GM19463 (cell line): ENCODE results near the gene IFIT1.
"Not testable (repeated sequence)": the region's sequence is repeated elsewhere in the genome, so short reads cannot be mapped to it uniquely, and the experiment has no call there.

Experiments used
- ATAC-seq: cut with Tn5 transposase; IDR thresholded peaks from one replicate; pipeline ENCODE4 v1.9.1; 2021; ENCODE audit warnings: mild to moderate bottlenecking, moderate library complexity; ENCODE audit not compliant: unreplicated experiment

IFIT1 gene

GRCh38 chr10:89428877-89429276, 36.5 kb downstream of the IFIT1 start:
- ATAC-seq: no peak

DNA sequence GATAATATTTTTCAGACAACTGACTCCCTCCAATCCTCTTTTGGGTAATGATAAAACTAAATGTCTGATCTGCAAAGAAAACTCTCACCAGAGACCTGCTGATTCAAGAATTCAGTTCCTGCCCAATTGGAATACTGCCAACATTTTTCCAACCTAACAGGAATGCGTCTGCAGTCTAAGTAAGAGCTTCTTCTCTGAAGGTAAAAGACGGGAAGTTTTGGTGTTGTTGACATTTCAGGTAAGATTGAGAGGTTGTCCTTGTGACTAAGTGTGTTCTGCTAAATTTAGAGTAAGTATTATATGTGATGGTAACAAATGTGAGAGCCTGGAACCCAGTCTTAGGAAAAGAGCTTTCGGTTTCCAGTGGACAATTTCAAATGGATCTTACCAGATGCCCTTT, 39.6 kb downstream of the IFIT1 start:
- ATAC-seq: no peak

DNA sequence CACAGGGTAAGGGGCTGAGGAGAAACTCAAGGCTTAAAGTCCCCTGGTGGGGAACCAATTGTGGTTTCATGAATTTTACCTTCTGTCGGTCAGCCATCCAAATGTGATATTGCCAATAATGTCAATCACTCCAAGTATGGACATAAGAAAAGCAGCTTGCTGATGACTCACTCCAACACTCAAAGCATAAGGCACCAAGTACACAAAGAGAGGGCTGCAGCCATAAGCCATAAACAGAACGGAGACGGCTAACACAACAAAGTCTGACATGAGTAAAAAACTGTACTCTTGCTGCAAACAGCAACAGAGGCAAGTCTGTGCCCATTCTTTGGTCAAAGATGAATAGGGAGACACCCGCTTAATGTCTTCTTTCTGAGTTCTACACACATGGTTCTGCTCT, 46.1 kb downstream of the IFIT1 start:
- no peak for ATAC-seq

DNA sequence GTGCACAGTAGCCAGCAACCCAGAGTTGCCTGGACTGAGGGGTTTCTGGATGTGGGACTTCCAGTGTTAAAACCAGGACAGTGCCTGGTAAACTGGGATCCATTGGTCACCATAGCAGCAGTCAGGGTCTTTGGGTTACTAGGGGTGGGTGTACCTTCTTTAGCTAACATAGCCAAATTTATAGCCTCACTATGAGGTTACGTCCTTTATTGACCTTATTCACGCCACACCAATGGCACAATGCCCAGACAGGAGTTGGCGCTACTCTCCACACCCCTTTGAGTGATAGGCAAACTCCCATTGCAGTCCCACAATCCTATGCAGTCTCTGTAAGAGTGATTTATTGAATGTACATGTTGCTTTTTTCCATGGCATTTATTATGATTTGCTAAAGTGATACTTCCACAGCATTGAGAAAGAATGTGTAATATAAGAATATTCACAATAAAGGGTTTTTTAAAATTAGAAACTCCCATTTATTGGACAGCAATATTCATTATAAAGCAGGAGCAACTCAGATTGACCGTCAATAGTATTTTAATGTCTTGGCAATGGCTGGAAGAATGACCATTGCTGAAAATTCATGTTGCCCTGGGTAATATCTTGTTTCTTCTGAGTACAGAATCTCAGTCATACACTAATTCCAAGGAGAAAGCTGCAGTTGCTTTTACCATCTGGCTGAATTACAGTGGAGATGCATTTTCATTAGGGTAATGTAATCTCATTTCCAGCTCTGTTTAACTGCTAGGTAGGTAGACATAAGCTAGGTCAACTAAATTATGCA, 48.0 kb downstream of the IFIT1 start:
- ATAC-seq: no peak

DNA sequence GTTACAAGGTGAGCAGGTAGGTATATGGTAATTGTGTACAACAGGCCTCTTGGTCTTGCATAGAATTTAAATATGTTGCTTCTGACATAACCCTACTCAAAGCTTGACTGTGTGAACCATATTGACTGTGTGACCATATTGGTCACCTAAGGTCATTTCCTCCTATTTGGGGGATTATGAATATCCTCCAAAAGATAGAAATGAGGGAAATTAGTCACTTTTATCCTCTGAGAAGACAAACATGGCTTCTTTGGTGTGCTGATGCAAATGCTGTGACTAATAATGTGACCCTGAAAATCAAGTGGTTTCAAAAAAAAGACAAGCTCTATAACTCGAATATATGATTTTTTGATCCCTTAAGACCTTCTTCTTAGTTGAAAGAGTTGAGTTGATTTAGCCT, 49.9 kb downstream of the IFIT1 start:
- ATAC-seq: no peak

GRCh38 chr10:89444819-89445218, 52.4 kb downstream of the IFIT1 start:
- ATAC-seq: not testable (repeated sequence)

DNA sequence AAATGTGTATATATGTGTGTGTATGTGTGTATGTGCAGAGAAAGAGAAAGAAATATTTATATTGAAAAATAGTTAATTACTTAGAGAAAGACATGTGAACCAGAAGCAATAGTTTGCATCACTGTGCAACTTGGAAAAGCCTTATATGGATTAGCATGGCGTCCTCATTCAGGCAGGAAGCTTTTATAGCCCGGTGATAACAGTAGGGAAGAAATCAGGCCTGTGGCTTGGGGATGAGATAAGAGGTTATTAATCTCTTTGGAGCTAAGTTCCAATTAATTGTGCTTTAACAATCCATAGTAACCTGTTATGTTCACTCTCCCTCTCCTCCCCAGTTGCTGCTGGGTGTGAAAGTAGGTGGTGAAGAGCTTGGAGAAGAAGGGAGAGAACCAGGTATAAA, 58.5 kb downstream of the IFIT1 start:
- ATAC-seq: no peak

GRCh38 chr10:89452193-89452592, 59.8 kb downstream of the IFIT1 start:
- no peak for ATAC-seq

- ATAC-seq: no peak
Measured at GRCh38 chr10:89454561-89455347, 62.3 kb downstream of the IFIT1 start.
